ENCODE data around the gene ENO1.

Gene ENO1

DNA sequence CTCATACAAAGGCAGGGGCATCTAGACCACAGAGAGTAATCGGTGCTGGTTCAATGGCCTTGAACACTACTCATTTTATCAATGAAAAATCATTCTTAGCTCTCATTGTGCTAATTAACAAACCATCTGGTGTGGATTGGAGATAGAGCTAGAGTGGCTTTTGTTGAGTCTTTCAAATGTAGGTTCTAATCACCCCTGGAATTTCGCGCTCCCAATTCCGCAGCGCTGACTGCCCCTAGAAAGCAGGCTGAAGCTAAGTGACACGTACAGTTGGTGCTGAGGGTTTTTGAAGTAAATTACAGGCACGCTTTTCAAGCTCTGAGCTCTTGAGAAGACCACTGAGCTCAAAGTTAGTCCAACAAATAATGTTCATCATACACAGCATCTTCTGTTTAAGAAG is 36.0 kb upstream of the ENO1 start:
- TF ChIP-seq, protein P1, sequence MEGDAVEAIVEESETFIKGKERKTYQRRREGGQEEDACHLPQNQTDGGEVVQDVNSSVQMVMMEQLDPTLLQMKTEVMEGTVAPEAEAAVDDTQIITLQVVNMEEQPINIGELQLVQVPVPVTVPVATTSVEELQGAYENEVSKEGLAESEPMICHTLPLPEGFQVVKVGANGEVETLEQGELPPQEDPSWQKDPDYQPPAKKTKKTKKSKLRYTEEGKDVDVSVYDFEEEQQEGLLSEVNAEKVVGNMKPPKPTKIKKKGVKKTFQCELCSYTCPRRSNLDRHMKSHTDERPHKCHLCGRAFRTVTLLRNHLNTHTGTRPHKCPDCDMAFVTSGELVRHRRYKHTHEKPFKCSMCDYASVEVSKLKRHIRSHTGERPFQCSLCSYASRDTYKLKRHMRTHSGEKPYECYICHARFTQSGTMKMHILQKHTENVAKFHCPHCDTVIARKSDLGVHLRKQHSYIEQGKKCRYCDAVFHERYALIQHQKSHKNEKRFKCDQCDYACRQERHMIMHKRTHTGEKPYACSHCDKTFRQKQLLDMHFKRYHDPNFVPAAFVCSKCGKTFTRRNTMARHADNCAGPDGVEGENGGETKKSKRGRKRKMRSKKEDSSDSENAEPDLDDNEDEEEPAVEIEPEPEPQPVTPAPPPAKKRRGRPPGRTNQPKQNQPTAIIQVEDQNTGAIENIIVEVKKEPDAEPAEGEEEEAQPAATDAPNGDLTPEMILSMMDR (IDR thresholded peaks at IDR 0.05; ENCODE audit: insufficient read depth, low read depth, low read length, missing control alignments), result no peak
- H3K4me3 ChIP-seq (ENCODE audit: low read length), result no peak overlapping the region
- DNase-seq (ENCODE audit: low read depth), result no peak

DNA sequence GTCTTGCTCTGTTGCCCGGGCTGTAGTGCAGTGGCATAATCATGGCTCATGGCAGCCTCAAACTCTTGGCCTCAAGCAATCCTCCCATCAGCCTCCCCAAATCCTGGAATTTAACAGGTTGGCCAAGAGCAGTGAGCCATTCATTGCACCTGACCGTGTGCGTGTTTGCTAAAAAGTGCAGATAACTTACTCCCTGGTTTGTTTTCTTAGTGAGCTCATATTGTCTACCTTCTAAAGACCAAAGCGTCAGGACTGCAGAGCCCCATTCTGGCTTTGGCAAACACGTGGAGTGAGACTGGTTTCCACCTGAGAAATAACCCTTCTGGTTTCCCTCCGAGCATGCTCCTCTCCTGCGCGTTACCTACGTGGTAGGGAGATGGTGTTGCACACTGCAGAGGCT is 35.0 kb upstream of the ENO1 start:
- no peak overlapping the region for H3K4me3 ChIP-seq (ENCODE audit: low read length)
- TF ChIP-seq, protein P1 (IDR thresholded peaks at IDR 0.05; ENCODE audit: insufficient read depth, low read depth, low read length, missing control alignments), result no peak
- DNase-seq (ENCODE audit: low read depth), result no peak

DNA sequence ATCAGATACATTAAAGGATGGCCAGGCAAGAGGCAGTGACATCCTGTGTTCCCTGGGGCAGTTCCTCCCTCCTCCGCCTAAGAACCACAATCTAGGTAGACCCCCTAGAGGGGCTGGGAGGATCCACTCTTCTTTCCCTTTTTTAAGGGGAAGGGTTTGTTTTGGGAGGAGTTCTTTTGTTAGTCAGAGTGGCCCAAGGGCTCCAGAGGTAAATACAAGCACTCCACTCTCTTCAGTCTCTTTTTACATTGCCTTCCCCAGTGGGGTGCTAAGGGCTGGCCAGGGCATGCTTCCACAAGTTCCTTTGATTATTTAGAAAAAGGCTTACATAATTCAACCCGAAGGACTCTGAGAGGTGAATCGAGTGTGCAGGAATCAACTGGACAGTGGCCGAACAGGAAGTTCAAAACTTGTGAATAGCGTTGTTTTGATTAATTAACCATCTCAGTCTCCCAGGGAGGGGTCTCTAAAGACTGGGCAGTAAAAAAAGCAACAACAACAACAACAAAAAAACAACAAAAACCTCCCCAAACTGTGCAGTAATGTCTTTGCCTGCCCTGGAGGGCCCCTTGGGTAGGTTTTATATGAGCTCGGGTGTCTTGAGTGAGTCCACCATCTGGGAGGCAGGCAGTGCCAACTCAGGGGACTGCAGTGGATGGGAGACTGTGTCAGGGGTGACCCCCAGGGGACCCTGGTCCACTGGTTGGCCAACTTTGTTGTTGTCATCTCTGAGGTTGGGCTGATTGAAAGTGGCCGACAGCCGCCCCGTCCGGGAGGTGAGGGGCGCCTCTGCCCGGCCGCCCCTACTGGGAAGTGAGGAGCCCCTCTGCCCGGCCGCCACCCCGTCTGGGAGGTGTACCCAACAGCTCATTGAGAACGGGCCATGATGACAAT is 33.2 kb upstream of the ENO1 start:
- peak; percentile 83 for DNase-seq (ENCODE audit: low read depth)
- TF ChIP-seq, protein P1 (IDR thresholded peaks at IDR 0.05; ENCODE audit: insufficient read depth, low read depth, low read length, missing control alignments), result no peak
- H3K4me3 ChIP-seq (ENCODE audit: low read length), result no peak overlapping the region

DNA sequence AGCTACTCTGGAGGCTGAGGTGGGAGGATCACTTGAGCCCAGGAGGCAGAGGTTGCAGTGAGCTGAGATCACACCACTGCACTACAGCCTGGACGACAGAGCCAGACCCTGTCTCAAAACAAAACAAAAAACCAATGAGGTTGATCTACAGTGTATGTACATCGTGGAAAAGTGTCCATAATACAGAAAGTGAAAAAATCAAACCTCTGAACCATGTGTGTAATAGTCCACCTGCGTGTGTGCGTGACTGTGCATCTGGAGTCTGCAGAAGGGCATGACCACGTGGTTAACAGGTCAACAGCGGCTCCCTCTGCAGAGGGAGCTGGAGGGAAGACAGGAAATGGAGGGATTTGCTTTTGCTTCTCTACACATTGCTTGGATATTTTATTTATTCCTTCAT is 32.4 kb upstream of the ENO1 start:
- DNase-seq (ENCODE audit: low read depth), result peak; percentile 32
- no peak overlapping the region for H3K4me3 ChIP-seq (ENCODE audit: low read length)
- TF ChIP-seq, protein P1 (IDR thresholded peaks at IDR 0.05; ENCODE audit: insufficient read depth, low read depth, low read length, missing control alignments), result no peak

DNA sequence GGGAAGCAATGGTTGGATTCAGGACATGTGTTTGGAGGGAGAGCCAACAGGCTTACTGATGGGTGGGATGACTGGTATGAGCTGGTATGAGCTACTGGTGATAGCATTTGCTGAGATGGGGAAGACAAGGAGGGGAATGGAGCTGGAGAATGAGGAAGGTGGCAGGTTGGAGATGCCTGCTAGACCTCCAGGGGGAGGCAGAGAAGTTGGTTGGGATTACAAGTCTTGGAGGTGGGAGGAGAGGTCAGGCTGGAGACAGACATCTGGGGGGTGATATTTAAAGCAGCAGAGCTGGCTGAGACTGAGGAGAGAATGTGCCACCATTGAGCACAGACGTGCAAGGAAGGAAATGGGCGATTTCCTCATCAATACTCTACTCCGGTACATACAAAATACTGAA is 31.8 kb upstream of the ENO1 start:
- DNase-seq (ENCODE audit: low read depth), result no peak

DNA sequence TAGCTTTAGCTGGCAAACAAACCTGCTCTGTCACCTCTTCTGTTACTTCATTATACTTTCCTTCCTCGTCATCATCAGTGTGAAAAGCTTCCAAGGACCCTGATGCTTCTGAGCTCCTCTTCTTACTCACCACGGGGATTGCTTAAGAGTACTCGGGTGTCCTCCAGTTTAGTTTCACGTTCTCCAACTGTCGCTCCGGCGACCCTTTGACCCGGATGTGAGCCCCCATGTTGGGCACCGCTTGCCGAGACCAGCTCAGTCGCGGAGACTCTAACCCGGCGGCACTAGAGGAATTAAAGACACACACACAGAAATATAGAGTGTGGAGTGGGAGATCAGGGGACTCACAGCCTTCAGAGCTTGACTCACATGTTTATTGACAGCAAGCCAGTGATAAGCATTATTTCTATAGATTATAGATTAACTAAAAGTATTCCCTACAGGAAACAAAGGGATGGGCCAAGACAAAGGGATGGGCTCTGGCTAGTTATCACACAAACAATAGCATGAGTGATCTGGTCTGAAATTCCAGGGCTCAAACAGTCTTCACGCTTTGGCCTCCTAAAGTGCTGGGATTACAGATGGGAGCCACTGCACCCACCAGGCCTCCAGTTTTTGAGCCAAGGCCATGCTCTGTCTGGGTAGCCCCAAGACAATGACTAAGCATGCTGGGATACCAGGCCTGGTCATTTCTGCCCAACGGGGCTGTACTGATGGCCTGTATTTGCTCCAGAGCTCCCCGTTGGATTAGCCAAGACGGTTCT is 30.1 kb upstream of the ENO1 start:
- H3K4me3 ChIP-seq (ENCODE audit: low read length), result no peak overlapping the region
- TF ChIP-seq, protein P1 (IDR thresholded peaks at IDR 0.05; ENCODE audit: insufficient read depth, low read depth, low read length, missing control alignments), result no peak
- DNase-seq (ENCODE audit: low read depth), result peak; percentile 50

More for the DNA sequence above, 31.8 kb upstream of the ENO1 start:
- H3K4me3 ChIP-seq (ENCODE audit: low read length), result no peak overlapping the region
- TF ChIP-seq, protein P1 (IDR thresholded peaks at IDR 0.05; ENCODE audit: insufficient read depth, low read depth, low read length, missing control alignments), result no peak
